ENCODE data around the gene MTMR8. TPM values are rescaled to one million over a fixed set of nuclear protein-coding genes. Genes with fewer than 3 reads are reported as not detected.

MTMR8 gene
- total and polyA plus RNA-seq, 11 donors = 0.19 to 1.5 (median 0.54) TPM; not detected in 2

GRCh38 chrX:64291123-64291522, 104.1 kb downstream of the MTMR8 start:
- no peaks in the 10 kb centered on the region for H3K4me1 ChIP-seq
- DNase-seq (no peak), ATAC-seq (no peak)
- 43 to 78% (median 54%) methylated on average over 2 of the region's 2 CpGs for WGBS, 4 donors
- no peak for TF ChIP-seq POLR2A (IDR thresholded peaks at IDR 0.05)
- TF ChIP-seq CTCF (IDR thresholded peaks at IDR 0.05) = no peak
- intact Hi-C loops (cut with DNase I) = no loop called here
- no peak overlapping the region for H3K4me3 ChIP-seq
- H3K9me3 ChIP-seq = no peaks in the 10 kb centered on the region
- no peaks in the 10 kb centered on the region for H3K27me3 ChIP-seq
- no peak overlapping the region for H3K27ac ChIP-seq
- no peaks in the 10 kb centered on the region for H3K36me3 ChIP-seq

- ATAC-seq (no peak), DNase-seq (no peak)
- Histone ChIP-seq H3K4me3 (no peak overlapping the region), H3K27me3 (no peaks in the 10 kb centered on the region), H3K27ac (no peak overlapping the region), H3K4me1 (no peaks in the 10 kb centered on the region), H3K9me3 (no peaks in the 10 kb centered on the region), H3K36me3 (no peaks in the 10 kb centered on the region)
- TF ChIP-seq CTCF (IDR thresholded peaks at IDR 0.05) = no peak
- intact Hi-C loops (cut with DNase I) = no loop called here
Observed at GRCh38 chrX:64265265-64265664, 130.0 kb downstream of the MTMR8 start.

- peak within 1 kb of the TSS in 7 of 12 donors; percentile 13 to 63 (median 49) for H3K27ac ChIP-seq
- H3K4me3 ChIP-seq = peak within 1 kb of the TSS in 10 of 12 donors; percentile 5 to 49 (median 41)
- TF ChIP-seq CTCF (IDR thresholded peaks at IDR 0.05) (peak in 6 of 12 donors; percentile 11 to 33 (median 16)), POLR2A (IDR thresholded peaks at IDR 0.05) (no peak)
- peak; percentile 93 to 96 (median 94) for ATAC-seq
- DNase-seq = peak in 4 of 5 donors; percentile 10 to 36 (median 24)
- H3K4me1 ChIP-seq = no peaks in the 10 kb centered on the region
- intact Hi-C loops (cut with DNase I) = loop anchor here in 1 of 10 donors (5.0 kb wide), 1 partner anchor 138 kb away; no protein-coding TSS in a partner anchor
- no peaks in the 10 kb centered on the region for H3K9me3 ChIP-seq
- no peaks in the 10 kb centered on the region for H3K36me3 ChIP-seq
- H3K27me3 ChIP-seq = no peaks in the 10 kb centered on the region
- 39 to 56% (median 47%) methylated on average over 13 to 17 of the region's 17 CpGs for WGBS, 4 donors
Observed at GRCh38 chrX:64230123-64230970, 164.9 kb downstream of the MTMR8 start, which contains the start of gene ASB12. TSS of gene ASB12 (minus strand) at chrX:64230607. CDS start at chrX:64225650, 4,957 bp downstream.

GRCh38 chrX:64229154-64229553, 166.1 kb downstream of the MTMR8 start:
- Histone ChIP-seq H3K27me3 (no peaks in the 10 kb centered on the region), H3K9me3 (no peaks in the 10 kb centered on the region), H3K4me1 (no peaks in the 10 kb centered on the region), H3K4me3 (no peak overlapping the region), H3K27ac (no peak overlapping the region), H3K36me3 (no peaks in the 10 kb centered on the region)
- DNase-seq = no peak
- intact Hi-C loops (cut with DNase I) = no loop called here
- ATAC-seq = peak in 2 of 4 donors; percentile 54 to 61
- 21 to 35% (median 28%) methylated on average over 3 of the region's 3 CpGs for WGBS, 4 donors
- peak in 1 of 12 donors; percentile 20 for TF ChIP-seq CTCF (IDR thresholded peaks at IDR 0.05)
- no peak for TF ChIP-seq POLR2A (IDR thresholded peaks at IDR 0.05)

All from heart left ventricle (tissue), 16 donors.